H1 (cell line): ENCODE measurements around the gene CELF6. TPM values are rescaled to one million over a fixed set of nuclear protein-coding genes. Genes with fewer than 3 reads are reported as not detected.

Source experiments
- CTCF ChIA-PET: fragments of 300-600 bp; sonication (Branson Sonifier 250); formaldehyde crosslinking; loops from one replicate; lab custom pipeline; 2021; ENCODE audit not compliant: partially characterized antibody; lab: Charles Lee
- POLR2A ChIA-PET: fragments of 300-600 bp; sonication (Branson Sonifier 250); formaldehyde crosslinking; loops from one replicate; lab custom pipeline; 2021; ENCODE audit warnings: inconsistent platforms; ENCODE audit not compliant: partially characterized antibody; lab: Charles Lee
- DNase-seq, 2 experiments: peaks; one replicate each; pipeline versions ENCODE4 v3.0.0 to v3.0.0-alpha.2; 2010 to 2022; ENCODE audit warnings: low spot score in 2 of 2, low read depth in 1 of 2, mixed read lengths in 1 of 2
- FAIRE-seq: peaks from 2 replicates; lab custom pipeline; 2011; peaks lifted over from hg19 to GRCh38; lab: Jason Lieb, UNC
- H2AFZ ChIP-seq: 2 replicates; pipeline ENCODE4 v1.8.1; 2012; ENCODE audit warnings: low read length, inconsistent platforms
- H2AK5ac ChIP-seq: 2 replicates; pipeline ENCODE4 v1.6.1; 2013; ENCODE audit warnings: low read depth, low read length
- H2BK120ac ChIP-seq: replicated peaks from 2 replicates; pipeline ENCODE3; 2013; ENCODE audit warnings: low read depth, low read length, inconsistent platforms
- H2BK12ac ChIP-seq: 2 replicates; pipeline ENCODE4 v1.6.1; 2013; ENCODE audit warnings: low read depth, low read length
- H2BK15ac ChIP-seq: 2 replicates; pipeline ENCODE4 v1.6.1; 2013; ENCODE audit warnings: low read length
- H2BK20ac ChIP-seq: 2 replicates; pipeline ENCODE4 v1.6.1; 2013; ENCODE audit warnings: low read length
- H2BK5ac ChIP-seq: 2 replicates; pipeline ENCODE4 v1.6.1; 2013; ENCODE audit warnings: low read depth, low read length
- H3K14ac ChIP-seq: 2 replicates; pipeline ENCODE4 v1.6.1; 2013; ENCODE audit warnings: inconsistent platforms; ENCODE audit not compliant: insufficient read length
- H3K18ac ChIP-seq: 2 replicates; pipeline ENCODE4 v1.6.1; 2013; ENCODE audit warnings: low read length; ENCODE audit errors: extremely low read depth
- H3K23ac ChIP-seq: 2 replicates; pipeline ENCODE4 v1.6.1; 2013; ENCODE audit warnings: inconsistent platforms; ENCODE audit not compliant: insufficient read length
- H3K23me2 ChIP-seq: 2 replicates; pipeline ENCODE4 v1.6.1; 2013; ENCODE audit warnings: low read depth, low read length
- H3K27ac ChIP-seq: 2 replicates; pipeline ENCODE4 v1.6.1; 2011; ENCODE audit warnings: low read depth, low read length, inconsistent platforms
- H3K27me3 ChIP-seq, 4 experiments: replicated peaks in 1 of 4; 1 replicate in 1 of 4; 2 replicates in 3 of 4; pipeline versions ENCODE4 v1.6.1 to v1.8.1; 2011 to 2013; ENCODE audit warnings: low read length in 3 of 4, mild to moderate bottlenecking in 3 of 4, inconsistent platforms in 2 of 4, mixed read lengths in 2 of 4, moderate library complexity in 1 of 4; ENCODE audit not compliant: control insufficient read depth in 3 of 4, insufficient read depth in 3 of 4; ENCODE audit errors: extremely low read depth in 1 of 4
- H3K36me3 ChIP-seq, 4 experiments: 2 replicates each; pipeline versions ENCODE4 v1.6.1 to v1.8.1; 2011 to 2013; ENCODE audit warnings: mild to moderate bottlenecking in 4 of 4, low read length in 3 of 4, moderate library complexity in 2 of 4, control low read depth in 1 of 4, inconsistent platforms in 1 of 4; ENCODE audit not compliant: insufficient read depth in 4 of 4, control insufficient read depth in 2 of 4
- H3K4ac ChIP-seq: replicated peaks from 2 replicates; pipeline ENCODE3; 2013; ENCODE audit warnings: low read length, low read depth, mixed read lengths, inconsistent platforms; ENCODE audit not compliant: insufficient read length
- H3K4me1 ChIP-seq, 4 experiments: replicated peaks in 1 of 4; 1 replicate in 1 of 4; 2 replicates in 3 of 4; pipeline versions ENCODE4 v1.6.1 to v1.8.1; 2011 to 2013; ENCODE audit warnings: low read length in 3 of 4, inconsistent platforms in 2 of 4, mixed read lengths in 1 of 4; ENCODE audit not compliant: insufficient read depth in 4 of 4, control insufficient read depth in 3 of 4
- H3K4me2 ChIP-seq, 2 experiments: 2 replicates each; pipeline versions ENCODE4 v1.6.1 to v1.8.1; 2011 to 2013; ENCODE audit warnings: low read depth in 2 of 2, low read length in 2 of 2, control low read depth in 1 of 2, inconsistent platforms in 1 of 2, mild to moderate bottlenecking in 1 of 2; ENCODE audit not compliant: insufficient read depth in 1 of 2
- H3K4me3 ChIP-seq, 4 experiments: fragments of 200-600, 300-600 bp in 1 of 4; sonication (generic), shearing (Covaris generic), sonication (Bioruptor Twin) in 1 of 4; 2 replicates each; pipeline versions ENCODE4 v1.5.1 to v1.8.1; 2011 to 2016; ENCODE audit warnings: low read length in 4 of 4, low read depth in 3 of 4, control low read depth in 2 of 4, inconsistent platforms in 2 of 4, mild to moderate bottlenecking in 2 of 4, mixed read lengths in 1 of 4, moderate library complexity in 1 of 4; ENCODE audit not compliant: insufficient read depth in 2 of 4; ENCODE audit errors: extremely low read depth in 1 of 4
- H3K56ac ChIP-seq: replicated peaks from 2 replicates; pipeline ENCODE3; 2013; ENCODE audit warnings: low read depth, mild to moderate bottlenecking, mixed read lengths, low read length, inconsistent platforms; ENCODE audit not compliant: insufficient read length
- H3K79me1 ChIP-seq: 2 replicates; pipeline ENCODE4 v1.6.1; 2013; ENCODE audit warnings: low read depth, low read length, control low read depth
- H3K79me2 ChIP-seq, 2 experiments: 2 replicates each; pipeline versions ENCODE4 v1.6.1 to v1.8.1; 2012 to 2013; ENCODE audit warnings: low read length in 2 of 2, mild to moderate bottlenecking in 2 of 2, inconsistent platforms in 1 of 2; ENCODE audit not compliant: insufficient read depth in 2 of 2, control insufficient read depth in 1 of 2
- H3K9ac ChIP-seq, 4 experiments: replicated peaks in 1 of 4; 1 replicate in 1 of 4; 2 replicates in 3 of 4; pipeline versions ENCODE4 v1.6.1 to v1.8.1; 2011 to 2013; ENCODE audit warnings: low read depth in 3 of 4, low read length in 3 of 4, control low read depth in 2 of 4, mild to moderate bottlenecking in 2 of 4, moderate library complexity in 2 of 4, inconsistent platforms in 1 of 4; ENCODE audit errors: extremely low read depth in 1 of 4
- H3K9me3 ChIP-seq, 2 experiments: 2 replicates each; pipeline versions ENCODE4 v1.6.1 to v1.8.1; 2012 to 2013; ENCODE audit warnings: mild to moderate bottlenecking in 2 of 2, moderate library complexity in 2 of 2, control low read depth in 1 of 2, inconsistent platforms in 1 of 2, low read depth in 1 of 2, low read length in 1 of 2, mixed read lengths in 1 of 2; ENCODE audit not compliant: insufficient read depth in 2 of 2
- H4K20me1 ChIP-seq, 2 experiments: replicated peaks in 1 of 2; 2 replicates each; pipeline versions ENCODE3 to v1.8.1; 2011 to 2013; ENCODE audit warnings: inconsistent platforms in 2 of 2, low read length in 2 of 2, mild to moderate bottlenecking in 1 of 2; ENCODE audit not compliant: insufficient read depth in 2 of 2, control insufficient read depth in 1 of 2
- H4K5ac ChIP-seq: 2 replicates; pipeline ENCODE4 v1.6.1; 2013; ENCODE audit warnings: low read length, low read depth, mixed read lengths, inconsistent platforms; ENCODE audit not compliant: insufficient read length
- H4K8ac ChIP-seq: 2 replicates; pipeline ENCODE4 v1.8.0; 2013; ENCODE audit warnings: mild to moderate bottlenecking, moderate library complexity, low read length, inconsistent platforms; ENCODE audit not compliant: insufficient read depth; ENCODE audit errors: extremely low read depth
- H4K91ac ChIP-seq: replicated peaks from 2 replicates; pipeline ENCODE3; 2013; ENCODE audit warnings: low read length, mixed read lengths, inconsistent platforms; ENCODE audit not compliant: insufficient read length
- ATF3 ChIP-seq: IDR thresholded peaks from 2 replicates; pipeline ENCODE4 v1.6.1; 2011; ENCODE audit warnings: low read depth, mild to moderate bottlenecking, low read length; ENCODE audit not compliant: insufficient read depth
- CEBPB ChIP-seq: IDR thresholded peaks from 2 replicates; pipeline ENCODE4 v1.6.1; 2012; ENCODE audit warnings: low read depth, low read length
- CTCF ChIP-seq, 3 experiments: IDR thresholded peaks; 1 replicate in 2 of 3; 2 replicates in 1 of 3; pipeline versions ENCODE4 v1.5.1 to v1.6.1; 2011; ENCODE audit warnings: low read length in 3 of 3, mild to moderate bottlenecking in 3 of 3, inconsistent platforms in 2 of 3, low read depth in 1 of 3, moderate library complexity in 1 of 3; ENCODE audit not compliant: insufficient read depth in 1 of 3; ENCODE audit errors: control extremely low read depth in 1 of 3
- GABPA ChIP-seq: IDR thresholded peaks from 2 replicates; pipeline ENCODE4 v1.6.1; 2011; ENCODE audit warnings: mild to moderate bottlenecking, low read length, moderate library complexity, borderline replicate concordance; ENCODE audit not compliant: insufficient read depth
- KDM4A ChIP-seq: IDR thresholded peaks from one replicate; pipeline ENCODE4 v1.7.1; 2012; ENCODE audit warnings: low read depth, mild to moderate bottlenecking, moderate library complexity, low read length, inconsistent platforms; ENCODE audit not compliant: severe bottlenecking
- NANOG ChIP-seq: IDR thresholded peaks from 2 replicates; pipeline ENCODE4 v1.6.1; 2011; ENCODE audit warnings: low read length, low read depth, mild to moderate bottlenecking, inconsistent platforms; ENCODE audit not compliant: insufficient read depth, poor library complexity, severe bottlenecking
- RFX5 ChIP-seq: IDR thresholded peaks from 2 replicates; pipeline ENCODE4 v1.6.1; 2011; ENCODE audit warnings: low read depth, low read length, improper control_type of control experiment, borderline replicate concordance
- SRF ChIP-seq: IDR thresholded peaks from 2 replicates; pipeline ENCODE4 v1.6.1; 2011; ENCODE audit warnings: mild to moderate bottlenecking, low read depth, low read length, moderate library complexity
- WGBS, 2 experiments: shearing (Covaris generic) in 1 of 2; methylation state at CpG; one replicate each; pipeline versions ENCODE4 v1.1.6 to v1.1.7; 2013 to 2015; ENCODE audit warnings: low lambda C conversion rate in 2 of 2, mixed read lengths in 2 of 2, inconsistent platforms in 1 of 2, low coverage in 1 of 2, missing lambda C conversion rate in 1 of 2; ENCODE audit not compliant: insufficient replicate concordance in 2 of 2, insufficient coverage in 1 of 2, insufficient read length in 1 of 2; ENCODE audit errors: extremely low coverage in 1 of 2, missing lambda C conversion rate in 1 of 2; 5-methylcytosine and 5-hydroxymethylcytosine counted together
- polyA plus RNA-seq, 7 experiments: library from polyadenylated mRNA; depleted of rRNA in 3 of 7; stranded (reverse) in 5 of 7; unstranded in 2 of 7; fragments of >200 nt in 5 of 7; fragments of 200-250 nt in 2 of 7; gene quantifications; 1 replicate in 5 of 7; 2 replicates in 1 of 7; 4 replicates in 1 of 7; pipeline versions ENCODE4 v1.2.1 to v1.2.3, GENCODE V29; 2011 to 2013; ENCODE audit warnings: missing spikeins in 2 of 7, mixed read lengths in 2 of 7
- total RNA-seq: library from RNA; stranded (reverse); fragmentation: NEBNext Ultra II Directional; extraction: Animal tissue kit (Norgen Biotek cat#: 25700); gene quantifications from 2 replicates; pipeline ENCODE4 v1.2.1, GENCODE V29; 2021

The CELF6 gene
- total and polyA plus RNA-seq, 2 of the 8 experiments (the other 6 are each of a cell fraction or from before 2014, with no cell fraction given), result 0.09 to 0.19 TPM

- H4K91ac ChIP-seq, result no peak overlapping the region
- POLR2A ChIA-PET, result interaction anchor here (0.5 to 2.1 kb wide), 4 partner anchors 10 to 1458 kb away, joined by 3 to 9 read pairs (median 3); no protein-coding TSS in a partner anchor
- TF ChIP-seq ATF3 (no peak), GABPA (no peak), KDM4A (no peak), NANOG (no peak), SRF (no peak), RFX5 (no peak), CEBPB (no peak), CTCF (IDR thresholded peaks at IDR 0.05; ENCODE audit: control extremely low read depth in 1 of 3, insufficient read depth in 1 of 3, low read depth in 1 of 3, low read length in 3 of 3) (no peak)
These were observed 83.5 kb downstream of the CELF6 start for GRCh38 chr15:72236381-72237003.

More at GRCh38 chr15:72236381-72237003, 83.5 kb downstream of the CELF6 start:
- H2BK15ac ChIP-seq, result peak overlapping the region; percentile 53; the same call in 1 of the 2 replicates
- no peak overlapping the region for H2AFZ ChIP-seq
- H2BK120ac ChIP-seq, result peak overlapping the region; percentile 65
- no peaks in the 10 kb centered on the region for H3K9me3 ChIP-seq
- CTCF ChIA-PET, result interaction anchor here (1.4 to 4.7 kb wide), 2 partner anchors 9 to 39 kb away, joined by 5 to 29 read pairs; partner anchors contain the start of gene GRAMD2A
- no peak overlapping the region for H4K8ac ChIP-seq
- no peak overlapping the region for H4K5ac ChIP-seq
- H3K14ac ChIP-seq, result no peak overlapping the region
- no peaks in the 10 kb centered on the region for H3K79me2 ChIP-seq
- H3K23me2 ChIP-seq, result peaks cover 6% of the 10 kb centered on the region
- FAIRE-seq (no peak), DNase-seq (no peak)
- H3K56ac ChIP-seq, result no peak overlapping the region
- H3K18ac ChIP-seq, result no peak overlapping the region
- peaks cover 1 to 2% of the 10 kb centered on the region in 2 experiments for H4K20me1 ChIP-seq
- 83% methylated on average over 2 of the region's 2 CpGs; no CpG with 5 or more reads in 1 of the 2 experiments for WGBS, 2 experiments
- H2AK5ac ChIP-seq, result peak overlapping the region; percentile 54; the same call in 1 of the 2 replicates
- H3K36me3 ChIP-seq, result peaks cover 3 to 12% (median 8%) of the 10 kb centered on the region in 4 experiments; a peak in 6 of 8 replicates
- peak overlapping the region; percentile 62 for H2BK12ac ChIP-seq
- H3K9ac ChIP-seq, result no peak overlapping the region
- no peak overlapping the region for H3K27ac ChIP-seq
- H3K4me3 ChIP-seq, result no peak overlapping the region
- H3K79me1 ChIP-seq, result no peaks in the 10 kb centered on the region
- peak overlapping the region in 1 of 2 experiments; percentile 48; a peak in 1 of 4 replicates for H3K4me2 ChIP-seq
- H2BK5ac ChIP-seq, result peak overlapping the region; percentile 89; the same call in 1 of the 2 replicates
- H2BK20ac ChIP-seq, result no peak overlapping the region
- H3K4ac ChIP-seq, result peak overlapping the region; percentile 63
- peaks cover 5 to 12% (median 5%) of the 10 kb centered on the region in 4 experiments; a peak in 4 of 7 replicates for H3K4me1 ChIP-seq
- no peak overlapping the region for H3K23ac ChIP-seq
- peaks cover 13 to 78% (median 48%) of the 10 kb centered on the region in 4 experiments for H3K27me3 ChIP-seq
